Hepatocyte (in vitro differentiated cells): ENCODE results near the gene ARHGAP15.

Experiments used
- CTCF ChIP-seq: fragments of 200-600 bp; sonication (generic); IDR thresholded peaks from 2 replicates; pipeline ENCODE4 v1.5.1; 2016; ENCODE audit warnings: antibody characterized with exemption, mild to moderate bottlenecking; ENCODE audit not compliant: poor library complexity
- EZH2phosphoT487 ChIP-seq: fragments of 200-600 bp; sonication (generic); IDR thresholded peaks from one replicate; pipeline ENCODE4 v1.6.1; 2018; ENCODE audit warnings: antibody characterized with exemption, mild to moderate bottlenecking, low read depth, moderate library complexity; ENCODE audit not compliant: unreplicated experiment, severe bottlenecking

GRCh38 chr2:143429932-143430679, 300.9 kb downstream of the ARHGAP15 start:
- no peak for TF ChIP-seq CTCF
- TF ChIP-seq EZH2phosphoT487: no peak
